ENCODE data around the gene ZNF385D. TPM values are rescaled to one million over a fixed set of nuclear protein-coding genes. Genes with fewer than 3 reads are reported as not detected.
"Not testable (repeated sequence)": the region's sequence is repeated elsewhere in the genome, so short reads cannot be mapped to it uniquely, and the experiment has no call there.

The ZNF385D gene
- total and polyA plus RNA-seq, 11 donors, result 1.3 to 19.8 (median 7.9) TPM

GRCh38 chr3:21505711-21506460 lies 245.1 kb downstream of the ZNF385D start:
- H3K36me3 ChIP-seq, result peaks cover 0 to 8% (median 0%) of the 10 kb centered on the region in 9 donors
- DNase-seq (no peak), ATAC-seq (no peak)
- 44 to 56% (median 46%) methylated on average over 4 of the region's 4 CpGs for WGBS, 4 donors
- no peaks in the 10 kb centered on the region for H3K27me3 ChIP-seq
- no peak overlapping the region for H3K27ac ChIP-seq
- peaks cover 0 to 3% (median 0%) of the 10 kb centered on the region in 12 donors for H3K4me1 ChIP-seq
- H3K9me3 ChIP-seq, result no peaks in the 10 kb centered on the region
- intact Hi-C loops (cut with DNase I), result no loop called here
- H3K4me3 ChIP-seq, result no peak overlapping the region
- TF ChIP-seq CTCF (IDR thresholded peaks at IDR 0.05) (no peak), POLR2A (IDR thresholded peaks at IDR 0.05) (no peak)

- ATAC-seq (no peak), DNase-seq (no peak)
- TF ChIP-seq POLR2A (IDR thresholded peaks at IDR 0.05), result no peak
- TF ChIP-seq CTCF (IDR thresholded peaks at IDR 0.05), result no peak
- H3K27me3 ChIP-seq, result no peaks in the 10 kb centered on the region
- H3K4me1 ChIP-seq, result peaks cover 0 to 3% (median 0%) of the 10 kb centered on the region in 12 donors
- H3K4me3 ChIP-seq, result no peak overlapping the region
- no peaks in the 10 kb centered on the region for H3K36me3 ChIP-seq
- no peak overlapping the region for H3K27ac ChIP-seq
- H3K9me3 ChIP-seq, result peaks cover 0 to 4% (median 0%) of the 10 kb centered on the region in 12 donors
- intact Hi-C loops (cut with DNase I), result no loop called here
- WGBS, 4 donors, result 24 to 48% (median 42%) methylated on average over 1 of the region's 1 CpG
Observed at GRCh38 chr3:21502656-21503055, 248.4 kb downstream of the ZNF385D start.

GRCh38 chr3:21500834-21501233 lies 250.2 kb downstream of the ZNF385D start:
- Histone ChIP-seq H3K4me3 (no peak overlapping the region), H3K36me3 (no peaks in the 10 kb centered on the region), H3K4me1 (peaks cover 0 to 3% (median 0%) of the 10 kb centered on the region in 12 donors), H3K9me3 (peaks cover 0 to 4% (median 0%) of the 10 kb centered on the region in 12 donors), H3K27ac (no peak overlapping the region), H3K27me3 (no peaks in the 10 kb centered on the region)
- whole genome bisulfite sequencing, 4 donors, result 77 to 83% (median 82%) methylated on average over 10 of the region's 10 CpGs
- DNase-seq (no peak), ATAC-seq (no peak)
- TF ChIP-seq POLR2A (IDR thresholded peaks at IDR 0.05) (no peak), CTCF (IDR thresholded peaks at IDR 0.05) (no peak)
- intact Hi-C loops (cut with DNase I), result no loop called here

GRCh38 chr3:21490671-21491070 lies 260.3 kb downstream of the ZNF385D start:
- WGBS, 4 donors, result 100% methylated on average over 1 of the region's 3 CpGs; no CpG with 5 or more reads in 3 of the 4 donors
- ATAC-seq; intact Hi-C loops (cut with DNase I): not testable (repeated sequence)

More at GRCh38 chr3:21490671-21491070, 260.3 kb downstream of the ZNF385D start:
- not testable (repeated sequence) for H3K4me1 ChIP-seq, DNase-seq, H3K36me3 ChIP-seq, H3K27me3 ChIP-seq, H3K4me3 ChIP-seq, H3K9me3 ChIP-seq, H3K27ac ChIP-seq
